Neutrophil (primary cell): Measurements from ENCODE around the gene BEST4.

ENCODE experiments used
- H3K27ac ChIP-seq: fragments of 200-600 bp; sonication (generic); 2 replicates; pipeline ENCODE4 v1.5.1; 2016; ENCODE audit warnings: mild to moderate bottlenecking, moderate library complexity
- H3K27me3 ChIP-seq: fragments of 200-600 bp; sonication (generic); 2 replicates; pipeline ENCODE4 v1.6.0; 2016; ENCODE audit warnings: mild to moderate bottlenecking
- H3K36me3 ChIP-seq: fragments of 200-600 bp; sonication (generic); 2 replicates; pipeline ENCODE4 v1.5.1; 2017
- H3K4me1 ChIP-seq, 2 experiments: fragments of 200-600 bp in 1 of 2; sonication (generic) in 1 of 2; 1 replicate in 1 of 2; 2 replicates in 1 of 2; pipeline versions ENCODE4 v1.5.1 to v1.6.1; 2013 to 2016; ENCODE audit warnings: low read depth in 1 of 2, low read length in 1 of 2, mild to moderate bottlenecking in 1 of 2, moderate library complexity in 1 of 2; ENCODE audit not compliant: control insufficient read depth in 1 of 2, insufficient read depth in 1 of 2
- H3K4me3 ChIP-seq, 2 experiments: fragments of 200-600 bp in 1 of 2; sonication (generic) in 1 of 2; 1 replicate in 1 of 2; 2 replicates in 1 of 2; pipeline ENCODE4 v1.5.1; 2013 to 2016; ENCODE audit warnings: low read depth in 1 of 2, low read length in 1 of 2, mild to moderate bottlenecking in 1 of 2, moderate library complexity in 1 of 2
- H3K9me3 ChIP-seq: fragments of 200-600 bp; sonication (generic); 2 replicates; pipeline ENCODE4 v1.5.1; 2016
- CTCF ChIP-seq: fragments of 200-600 bp; sonication (generic); IDR thresholded peaks from 2 replicates; pipeline ENCODE4 v1.5.1; 2016; ENCODE audit warnings: antibody characterized with exemption

The BEST4 gene

GRCh38 chr1:44784094-44785028 lies 3.6 kb downstream of the BEST4 start:
- peak overlapping the region; percentile 12 to 57 for H3K4me3 ChIP-seq
- H3K9me3 ChIP-seq: no peaks in the 10 kb centered on the region
- no peak overlapping the region for H3K27ac ChIP-seq
- peaks cover 19% of the 10 kb centered on the region for H3K36me3 ChIP-seq
- H3K27me3 ChIP-seq: peaks cover 20% of the 10 kb centered on the region
- TF ChIP-seq CTCF: no peak
- peaks cover 29% of the 10 kb centered on the region in 2 experiments for H3K4me1 ChIP-seq

- Histone ChIP-seq H3K36me3 (peaks cover 25% of the 10 kb centered on the region), H3K9me3 (no peaks in the 10 kb centered on the region), H3K27me3 (peaks cover 20% of the 10 kb centered on the region), H3K4me1 (peaks cover 29% of the 10 kb centered on the region in 2 experiments), H3K27ac (no peak overlapping the region), H3K4me3 (peak overlapping the region; percentile 12 to 57)
- TF ChIP-seq CTCF: no peak
Measured at GRCh38 chr1:44783697-44784093, 4.3 kb downstream of the BEST4 start.

- H3K9me3 ChIP-seq: no peaks in the 10 kb centered on the region
- no peak overlapping the region for H3K4me3 ChIP-seq
- peaks cover 20% of the 10 kb centered on the region for H3K27me3 ChIP-seq
- no peak for TF ChIP-seq CTCF
- H3K36me3 ChIP-seq: peaks cover 40% of the 10 kb centered on the region
- H3K27ac ChIP-seq: no peak overlapping the region
- peaks cover 27 to 30% of the 10 kb centered on the region in 2 experiments for H3K4me1 ChIP-seq
Measured at GRCh38 chr1:44780583-44781121, 7.3 kb downstream of the BEST4 start.

GRCh38 chr1:44778705-44779576 lies 9.0 kb downstream of the BEST4 start:
- TF ChIP-seq CTCF: no peak
- H3K4me3 ChIP-seq: no peak overlapping the region
- peaks cover 40% of the 10 kb centered on the region for H3K36me3 ChIP-seq
- H3K27me3 ChIP-seq: peaks cover 7% of the 10 kb centered on the region
- H3K4me1 ChIP-seq: peaks cover 24 to 25% of the 10 kb centered on the region in 2 experiments
- H3K9me3 ChIP-seq: no peaks in the 10 kb centered on the region
- H3K27ac ChIP-seq: no peak overlapping the region

- peak overlapping the region; percentile 10 for H3K27ac ChIP-seq
- no peaks in the 10 kb centered on the region for H3K27me3 ChIP-seq
- peaks cover 19% of the 10 kb centered on the region in 2 experiments for H3K4me1 ChIP-seq
- H3K36me3 ChIP-seq: peaks cover 40% of the 10 kb centered on the region
- no peaks in the 10 kb centered on the region for H3K9me3 ChIP-seq
- H3K4me3 ChIP-seq: no peak overlapping the region
- TF ChIP-seq CTCF: no peak
Measured at GRCh38 chr1:44777969-44778635, 9.9 kb downstream of the BEST4 start.
